Upper lobe of right lung (tissue), 1 donor: Measurements from ENCODE around the gene AMN. TPM values are rescaled to one million over a fixed set of nuclear protein-coding genes. Genes with fewer than 3 reads are reported as not detected.

Experiments
- ATAC-seq: fragments of 200-7000 bp; cut with Tn5 transposase; one replicate; pipeline ENCODE4 v1.9.1; 2020; ENCODE audit warnings: mild to moderate bottlenecking, moderate library complexity
- DNase-seq: peaks from one replicate; pipeline ENCODE4 v3.0.0-alpha.2; 2020
- H3K27ac ChIP-seq: fragments of 200-600 bp; one replicate; pipeline ENCODE4 v1.8.0; 2022
- H3K27me3 ChIP-seq: fragments of 200-600 bp; one replicate; pipeline ENCODE4 v1.8.0; 2022; ENCODE audit warnings: mild to moderate bottlenecking
- H3K36me3 ChIP-seq: fragments of 200-600 bp; one replicate; pipeline ENCODE4 v1.8.0; 2022
- H3K4me1 ChIP-seq: fragments of 200-600 bp; one replicate; pipeline ENCODE4 v1.8.0; 2022
- H3K4me3 ChIP-seq: fragments of 200-600 bp; one replicate; pipeline ENCODE4 v1.8.0; 2022; ENCODE audit warnings: mild to moderate bottlenecking
- H3K9me3 ChIP-seq: fragments of 200-600 bp; one replicate; pipeline ENCODE4 v1.8.0; 2022
- intact Hi-C: fragments of 100-400 bp; cut with DNase I; formaldehyde crosslinking; loops from one replicate; pipeline ENCODE4 v1.11.0; 2022
- total RNA-seq: library from RNA; stranded (reverse); fragmentation: NEBNext Ultra II Directional; extraction: Animal tissue kit (Norgen Biotek cat#: 25700); gene quantifications from one replicate; pipeline ENCODE4 v1.2.1, GENCODE V29; 2021
- TF ChIP-seq, protein P1 (sequence below): fragments of 200-600 bp; IDR thresholded peaks from one replicate; pipeline ENCODE4 v1.8.0; 2022; ENCODE audit warnings: antibody characterized with exemption
- donor health status: DM: no; HTN: yes; CAD: no; lungs with severe emphysema.

The AMN gene
- total RNA-seq, 1 donor from 2014 or later, result 19.8 TPM

DNA sequence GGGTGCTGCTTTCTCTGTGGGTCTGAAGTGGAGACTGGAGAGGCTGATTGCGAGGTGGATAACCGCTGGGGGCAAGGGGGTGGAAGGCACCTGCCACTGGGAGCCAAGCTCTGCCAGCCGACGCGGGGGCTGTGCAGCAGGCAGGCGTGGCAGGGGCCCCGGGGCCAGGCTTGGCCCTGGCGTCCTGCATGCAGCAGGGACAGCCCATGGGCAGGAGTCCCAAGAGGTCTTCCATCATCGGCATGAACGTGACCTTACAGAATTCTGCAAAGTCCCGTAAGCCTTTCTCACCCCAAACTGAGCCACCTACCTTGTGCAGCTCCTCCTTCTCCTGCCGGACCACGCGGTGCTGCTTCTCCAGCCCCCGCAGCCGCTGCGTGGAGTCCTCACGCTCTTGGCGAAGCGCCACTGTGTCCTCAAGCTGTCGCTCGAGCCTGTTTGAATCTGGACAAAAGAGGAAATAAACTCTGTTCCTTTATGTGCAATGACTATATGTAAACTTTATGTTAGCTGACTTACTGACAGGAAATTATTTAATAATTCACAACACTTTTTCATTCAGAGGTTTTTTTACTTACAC is 51.3 kb downstream of the AMN start:
- H3K4me3 ChIP-seq, result no peak overlapping the region

DNA sequence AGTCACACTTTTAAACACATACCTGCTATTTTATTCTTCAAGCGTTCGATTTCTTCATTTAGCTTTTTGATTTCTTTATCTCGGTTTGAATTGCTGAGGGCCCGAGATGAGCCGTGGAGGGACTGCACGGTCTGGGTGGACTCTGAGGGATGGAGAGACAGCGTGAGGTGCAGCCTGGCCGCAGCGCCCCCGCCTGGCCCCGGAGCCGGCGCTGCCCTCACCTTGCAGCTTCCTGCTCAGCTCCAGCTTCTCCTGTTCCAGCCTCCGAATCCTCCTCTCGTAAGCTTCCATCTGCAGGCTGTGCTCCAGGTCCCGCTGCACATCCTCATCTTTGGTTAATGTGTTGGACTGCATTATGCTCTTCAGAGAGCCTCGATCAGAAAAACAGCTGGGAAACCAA is 53.2 kb downstream of the AMN start:
- Histone ChIP-seq H3K4me3 (no peak overlapping the region), H3K36me3 (peaks cover 93% of the 10 kb centered on the region), H3K27me3 (no peaks in the 10 kb centered on the region), H3K4me1 (no peaks in the 10 kb centered on the region), H3K9me3 (no peaks in the 10 kb centered on the region), H3K27ac (no peak overlapping the region)
- ATAC-seq (no peak), DNase-seq (no peak)
- TF ChIP-seq, protein P1, sequence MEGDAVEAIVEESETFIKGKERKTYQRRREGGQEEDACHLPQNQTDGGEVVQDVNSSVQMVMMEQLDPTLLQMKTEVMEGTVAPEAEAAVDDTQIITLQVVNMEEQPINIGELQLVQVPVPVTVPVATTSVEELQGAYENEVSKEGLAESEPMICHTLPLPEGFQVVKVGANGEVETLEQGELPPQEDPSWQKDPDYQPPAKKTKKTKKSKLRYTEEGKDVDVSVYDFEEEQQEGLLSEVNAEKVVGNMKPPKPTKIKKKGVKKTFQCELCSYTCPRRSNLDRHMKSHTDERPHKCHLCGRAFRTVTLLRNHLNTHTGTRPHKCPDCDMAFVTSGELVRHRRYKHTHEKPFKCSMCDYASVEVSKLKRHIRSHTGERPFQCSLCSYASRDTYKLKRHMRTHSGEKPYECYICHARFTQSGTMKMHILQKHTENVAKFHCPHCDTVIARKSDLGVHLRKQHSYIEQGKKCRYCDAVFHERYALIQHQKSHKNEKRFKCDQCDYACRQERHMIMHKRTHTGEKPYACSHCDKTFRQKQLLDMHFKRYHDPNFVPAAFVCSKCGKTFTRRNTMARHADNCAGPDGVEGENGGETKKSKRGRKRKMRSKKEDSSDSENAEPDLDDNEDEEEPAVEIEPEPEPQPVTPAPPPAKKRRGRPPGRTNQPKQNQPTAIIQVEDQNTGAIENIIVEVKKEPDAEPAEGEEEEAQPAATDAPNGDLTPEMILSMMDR, result no peak
- intact Hi-C loops, result no loop called here

More for the DNA sequence above, 51.3 kb downstream of the AMN start:
- Histone ChIP-seq H3K9me3 (no peaks in the 10 kb centered on the region), H3K27me3 (no peaks in the 10 kb centered on the region), H3K27ac (no peak overlapping the region), H3K4me1 (no peaks in the 10 kb centered on the region), H3K36me3 (peaks cover 93% of the 10 kb centered on the region)
- peak; percentile 14 for ATAC-seq
- intact Hi-C loops, result no loop called here
- TF ChIP-seq, protein P1, result no peak
- no peak for DNase-seq

DNA sequence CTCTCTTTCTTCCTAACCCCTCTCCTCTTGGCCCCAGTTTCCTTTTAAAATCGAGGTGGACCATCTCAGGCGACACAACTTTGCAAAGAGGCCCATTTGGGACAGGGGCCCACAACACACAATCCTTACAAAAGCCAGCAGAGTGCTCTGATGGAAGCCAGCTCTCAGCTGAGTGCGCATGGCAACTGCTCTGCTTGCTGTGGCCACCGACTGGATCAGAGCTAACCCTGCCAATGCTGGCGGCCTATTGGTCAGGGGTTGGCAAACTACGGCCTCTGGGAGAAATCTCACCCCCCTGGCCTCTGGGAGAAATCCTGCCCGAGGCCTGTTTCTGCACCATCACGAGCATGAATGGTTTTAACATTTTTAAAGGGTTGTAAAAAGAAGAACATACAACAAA is 55.0 kb downstream of the AMN start:
- Histone ChIP-seq H3K9me3 (no peaks in the 10 kb centered on the region), H3K36me3 (peaks cover 95% of the 10 kb centered on the region), H3K27me3 (no peaks in the 10 kb centered on the region), H3K27ac (no peak overlapping the region), H3K4me1 (no peaks in the 10 kb centered on the region), H3K4me3 (no peak overlapping the region)
- ATAC-seq (no peak), DNase-seq (no peak)
- intact Hi-C loops, result no loop called here
- TF ChIP-seq, protein P1, result no peak

DNA sequence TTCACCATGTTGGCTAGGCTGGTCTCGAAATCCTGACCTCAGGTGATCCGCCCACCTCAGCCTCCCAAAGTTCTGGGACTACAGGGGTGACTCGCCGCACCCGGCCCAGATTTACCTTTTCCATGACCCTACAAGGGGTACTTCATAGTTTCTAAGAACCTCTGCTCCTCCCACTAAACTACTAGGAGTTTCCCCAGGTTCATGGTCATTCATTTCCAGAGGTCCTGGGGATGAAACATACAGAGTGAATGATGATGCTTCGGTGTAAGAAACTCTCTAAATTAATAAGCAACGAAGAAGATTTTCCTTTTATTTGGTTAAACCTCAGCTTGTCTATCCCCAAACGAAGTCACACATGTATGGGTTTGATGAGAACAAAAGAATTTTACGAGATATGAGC is 56.9 kb downstream of the AMN start:
- intact Hi-C loops, result no loop called here

DNA sequence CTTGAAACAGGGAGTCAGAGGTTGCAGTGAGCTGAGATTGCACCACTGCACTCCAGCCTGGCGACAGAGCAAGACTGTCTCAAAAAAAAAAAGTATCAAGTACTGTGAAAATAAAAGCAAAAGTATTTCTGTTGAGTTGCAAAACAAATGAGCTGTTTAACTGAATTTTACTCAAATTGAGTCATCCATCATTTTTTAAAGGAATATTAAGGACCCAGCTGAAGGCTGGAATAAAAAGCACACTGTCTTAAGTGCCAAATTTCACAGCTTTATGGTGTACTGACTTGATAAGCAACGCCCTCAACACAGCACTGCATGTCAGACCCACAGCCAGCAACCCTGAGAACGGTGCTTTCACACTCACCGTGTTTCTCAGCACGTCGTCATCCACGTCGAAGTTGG is 57.9 kb downstream of the AMN start:
- ATAC-seq (no peak), DNase-seq (no peak)
- H3K4me1 ChIP-seq, result no peaks in the 10 kb centered on the region
- peaks cover 95% of the 10 kb centered on the region for H3K36me3 ChIP-seq
- intact Hi-C loops, result no loop called here
- H3K4me3 ChIP-seq, result no peak overlapping the region
- no peaks in the 10 kb centered on the region for H3K9me3 ChIP-seq
- TF ChIP-seq, protein P1, result no peak
- no peaks in the 10 kb centered on the region for H3K27me3 ChIP-seq
- no peak overlapping the region for H3K27ac ChIP-seq

More for the DNA sequence above, 56.9 kb downstream of the AMN start:
- TF ChIP-seq, protein P1, result no peak
- no peaks in the 10 kb centered on the region for H3K9me3 ChIP-seq
- no peak overlapping the region for H3K27ac ChIP-seq
- H3K36me3 ChIP-seq, result peaks cover 98% of the 10 kb centered on the region
- no peak overlapping the region for H3K4me3 ChIP-seq
- H3K27me3 ChIP-seq, result no peaks in the 10 kb centered on the region
- ATAC-seq (no peak), DNase-seq (no peak)
- no peaks in the 10 kb centered on the region for H3K4me1 ChIP-seq

Other genes with a start within 250 kb of the AMN start
- gene TRAF3, start 145.2 kb upstream of the AMN start, total RNA-seq, result 22.3 TPM
- gene CDC42BPB, start 134.9 kb downstream of the AMN start, total RNA-seq, result 102 TPM
- not detected for gene LBHD2, start 161.5 kb downstream of the AMN start, total RNA-seq
- gene EXOC3L4, start 172.1 kb downstream of the AMN start, total RNA-seq, result 4.2 TPM
- 158 TPM for gene TNFAIP2, start 200.8 kb downstream of the AMN start, total RNA-seq